HG02938 (cell line): Measurements from ENCODE around the gene DIP2C.
"Not testable (repeated sequence)": the region's sequence is repeated elsewhere in the genome, so short reads cannot be mapped to it uniquely, and the experiment has no call there.

Source experiments
- ATAC-seq: cut with Tn5 transposase; IDR thresholded peaks from one replicate; pipeline ENCODE4 v1.9.1; 2021; ENCODE audit warnings: mild to moderate bottlenecking, moderate library complexity; ENCODE audit not compliant: unreplicated experiment

DIP2C gene

DNA sequence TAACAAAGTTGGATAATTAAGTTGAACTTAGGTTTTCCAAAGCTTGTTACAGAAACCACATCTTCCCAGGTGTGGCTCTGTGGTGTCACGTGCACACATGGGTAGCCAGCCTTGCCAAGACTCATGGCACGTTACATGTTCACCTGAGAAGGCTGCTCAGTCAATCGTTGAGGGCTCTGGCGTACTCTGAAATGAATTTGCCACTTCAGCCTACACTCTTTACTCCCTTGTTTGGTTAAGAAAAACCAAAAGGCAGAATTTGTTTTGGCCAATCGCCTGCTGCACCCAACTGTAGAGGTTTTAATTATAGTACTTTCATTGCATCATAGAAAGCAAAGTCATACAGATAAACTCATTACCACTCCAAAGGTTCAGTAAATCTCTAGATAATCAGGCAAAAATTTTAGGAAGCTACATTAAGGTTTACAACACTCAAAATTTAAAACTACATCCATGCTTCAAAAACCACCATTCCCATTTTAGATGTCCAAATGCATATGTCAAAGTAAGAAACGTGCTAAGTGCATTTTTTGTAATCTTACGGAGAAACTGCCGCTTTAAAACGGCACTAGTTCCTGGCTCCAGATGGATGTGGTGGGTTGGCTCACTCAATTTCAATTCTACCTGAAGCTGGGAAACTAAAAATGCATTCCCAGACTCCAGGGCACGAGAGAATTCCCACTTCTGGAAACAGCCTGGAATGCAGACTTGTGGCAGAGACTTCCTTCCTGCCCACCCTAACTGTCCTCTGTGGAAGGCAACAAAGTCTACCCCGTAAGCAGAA is 88.4 kb downstream of the DIP2C start:
- no peak for ATAC-seq

DNA sequence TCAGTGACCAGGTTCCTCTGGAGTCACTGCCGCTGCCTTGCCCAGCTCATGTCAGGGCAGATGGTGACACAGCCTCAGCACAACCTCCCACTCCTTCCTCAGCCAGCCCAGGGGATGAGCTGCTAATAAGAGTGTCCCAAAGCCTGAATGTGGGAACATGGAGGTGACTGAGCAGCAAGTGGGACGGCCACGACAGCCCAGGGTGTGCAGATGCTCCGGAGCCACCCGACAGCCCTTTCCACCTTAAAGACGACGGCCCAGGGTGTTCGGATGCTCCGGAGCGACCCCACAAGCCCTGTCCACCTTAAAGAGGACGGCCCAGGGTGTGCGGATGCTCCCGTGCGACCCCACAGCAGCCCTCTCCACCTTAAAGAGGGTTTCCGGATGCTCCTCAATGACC is 89.2 kb downstream of the DIP2C start:
- no peak for ATAC-seq

DNA sequence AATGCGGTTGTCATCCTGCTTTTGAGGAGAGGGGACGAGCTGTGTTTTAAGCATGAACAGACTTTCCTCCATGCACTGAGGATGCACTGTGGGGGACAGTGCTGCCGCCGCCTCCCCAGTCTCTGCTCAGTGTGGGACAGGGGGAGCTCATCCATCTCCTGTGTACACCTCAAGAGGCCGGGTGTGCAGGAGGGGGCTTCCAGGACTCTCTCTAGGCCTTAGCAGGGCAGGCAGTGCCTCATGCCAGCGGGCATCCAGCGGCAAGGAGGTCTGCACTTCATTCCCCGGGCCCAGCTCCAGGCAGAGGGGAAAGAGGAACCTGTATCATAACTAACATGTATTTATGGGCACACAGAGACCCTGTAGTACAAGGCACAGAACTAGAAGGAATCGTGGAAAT is 89.7 kb downstream of the DIP2C start:
- no peak for ATAC-seq

DNA sequence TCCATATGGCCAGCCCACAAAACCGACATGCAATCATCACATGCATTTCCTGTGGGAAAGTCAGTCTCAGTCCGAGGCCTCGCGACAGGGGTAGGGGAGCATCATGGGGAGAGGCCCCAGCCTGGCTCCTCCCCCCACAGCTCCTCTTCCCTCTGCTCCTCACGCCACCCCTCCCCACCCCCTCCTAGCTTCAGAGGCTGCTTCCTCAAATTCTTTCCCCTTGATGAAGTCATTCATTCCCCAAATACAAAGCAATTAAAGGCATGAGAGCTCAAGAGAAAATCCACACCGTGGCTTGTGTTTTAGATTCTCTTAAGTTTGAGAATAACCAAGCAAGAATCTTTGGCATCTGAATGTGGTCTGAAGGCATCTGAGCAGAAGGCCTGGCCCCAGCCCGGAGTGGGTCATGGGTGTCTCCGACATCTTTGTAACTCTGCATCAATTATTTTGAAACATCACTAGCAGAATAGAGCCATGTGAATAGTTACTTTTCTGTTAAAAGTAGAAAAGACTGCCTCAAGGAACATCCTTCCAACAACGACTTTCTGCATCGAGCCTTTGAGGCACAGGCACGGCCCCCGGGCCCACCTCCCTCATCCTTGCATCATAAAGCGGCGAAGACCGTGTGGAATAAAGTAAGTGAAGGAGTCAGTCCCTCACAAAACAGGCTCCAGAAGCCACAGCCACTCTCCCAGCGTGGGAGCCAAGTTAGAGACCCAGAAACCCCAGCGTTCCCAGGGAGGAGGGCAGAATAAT is 90.9 kb downstream of the DIP2C start:
- ATAC-seq, result no peak

DNA sequence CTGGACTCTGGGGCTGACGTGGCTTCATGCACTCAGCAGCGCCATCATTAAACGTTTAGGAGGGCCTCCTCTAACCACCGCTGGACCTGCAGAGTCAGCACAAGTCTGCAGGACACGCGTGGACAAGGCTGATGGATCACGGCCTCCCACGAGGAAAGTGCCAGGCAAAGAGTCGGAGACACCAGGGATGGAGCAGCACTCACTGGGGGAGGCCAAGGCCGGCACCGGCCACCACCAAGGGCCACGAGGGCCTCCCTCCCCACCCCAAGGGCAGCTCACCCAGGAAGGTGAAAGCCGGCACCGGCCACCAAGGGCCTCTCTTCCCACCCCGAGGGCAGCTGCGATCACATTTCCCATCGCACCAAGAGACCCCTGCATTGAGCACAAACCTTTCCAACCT is 91.5 kb downstream of the DIP2C start:
- no peak for ATAC-seq

DNA sequence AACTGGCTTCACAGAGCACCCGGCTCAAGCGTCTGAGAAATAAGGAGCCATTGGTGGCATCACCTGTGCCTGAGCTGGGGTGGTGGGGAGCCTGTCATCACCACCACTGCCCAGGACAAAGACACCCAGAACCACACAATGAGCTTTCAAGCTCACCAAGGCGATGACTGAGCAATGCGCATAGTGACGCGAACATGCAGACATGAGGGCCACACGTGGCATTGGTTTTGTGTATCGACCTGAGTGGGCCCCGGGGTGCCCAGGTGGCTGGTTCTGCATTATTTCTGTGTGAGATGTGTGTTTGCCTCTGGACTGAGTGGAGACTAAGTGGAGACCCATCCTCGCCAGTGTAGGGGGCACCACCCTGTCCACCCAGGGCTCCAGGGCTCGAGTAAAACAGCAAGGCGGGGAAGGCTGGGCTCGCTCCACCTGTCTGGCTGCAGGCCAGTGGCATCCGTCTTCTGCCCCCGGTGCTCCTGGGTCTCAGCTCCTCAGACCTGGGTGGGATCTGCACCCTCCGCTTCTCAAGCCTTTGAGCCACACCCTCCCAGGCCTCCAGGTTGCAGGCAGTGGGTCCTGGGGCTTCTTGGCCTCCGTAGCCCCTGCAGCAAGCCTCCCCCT is 92.6 kb downstream of the DIP2C start:
- no peak for ATAC-seq

DNA sequence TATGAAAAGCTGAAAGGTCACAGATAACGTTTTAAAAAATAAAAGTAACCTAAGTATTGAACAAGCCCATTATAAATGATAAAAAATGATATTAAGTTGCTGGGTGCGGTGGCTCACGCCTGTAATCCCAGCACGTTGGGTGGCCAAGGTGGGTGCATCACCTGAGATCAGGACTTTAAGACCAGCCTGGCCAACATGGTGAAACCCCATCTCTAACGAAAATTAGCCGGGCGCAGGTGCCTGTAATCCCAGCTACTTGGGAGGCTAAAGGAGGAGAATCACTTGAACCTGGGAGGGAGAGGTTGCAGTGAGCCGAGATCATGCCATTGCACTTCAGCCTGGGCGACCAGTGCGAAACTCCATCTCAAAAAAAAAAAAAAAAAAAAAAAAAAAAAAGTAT is 93.3 kb downstream of the DIP2C start:
- ATAC-seq, result not testable (repeated sequence)

DNA sequence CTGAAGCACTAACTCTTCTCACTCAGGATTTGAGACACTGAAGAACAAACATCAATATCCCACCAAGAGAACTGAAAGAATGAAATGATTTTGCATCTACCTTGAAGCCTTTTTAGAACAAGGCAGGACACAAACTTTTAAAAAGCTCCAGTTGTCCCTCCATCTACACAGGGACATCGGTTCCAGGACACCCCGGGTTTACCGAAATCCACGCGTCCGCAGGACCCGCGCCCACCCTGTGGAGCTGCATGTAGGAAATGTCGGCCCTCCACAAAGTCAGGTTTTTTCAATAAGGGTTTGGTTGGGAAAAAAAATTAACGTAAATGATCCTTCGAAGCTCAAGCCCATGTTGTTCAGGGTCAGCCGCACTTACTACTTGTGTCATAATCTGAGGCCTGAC is 94.0 kb downstream of the DIP2C start:
- no peak for ATAC-seq

DNA sequence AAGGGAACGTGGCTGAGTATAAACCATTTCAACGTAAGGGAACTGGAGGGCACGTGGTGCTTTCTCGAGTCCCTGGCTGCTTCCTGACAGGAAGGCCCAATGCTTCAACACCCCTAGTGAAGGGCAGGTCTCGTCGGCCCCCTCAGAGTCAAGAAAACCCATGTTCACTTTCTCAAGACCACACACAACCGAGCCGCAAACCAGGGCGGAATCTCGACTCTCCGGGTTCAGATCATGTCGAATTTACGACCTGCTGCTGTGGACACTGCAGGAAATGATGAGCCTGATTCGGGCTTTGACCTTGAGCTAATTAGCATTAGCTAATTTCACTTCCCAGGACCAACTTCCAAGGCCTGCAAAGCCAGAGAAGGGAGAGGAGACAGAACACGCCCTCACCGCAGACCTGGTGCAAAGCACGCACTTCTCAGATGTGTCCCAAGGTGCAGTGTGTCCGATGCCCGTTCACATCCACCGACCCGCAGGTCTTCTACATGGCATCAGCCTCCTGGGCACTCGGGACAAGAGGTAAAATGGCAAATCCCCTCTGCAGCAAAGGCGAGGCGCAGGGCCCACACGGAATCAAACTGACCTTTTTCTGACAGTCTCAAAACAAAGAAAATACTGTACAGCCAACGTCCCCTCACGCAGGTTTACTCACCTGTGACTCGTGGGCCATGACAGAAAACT is 94.7 kb downstream of the DIP2C start:
- ATAC-seq, result no peak

DNA sequence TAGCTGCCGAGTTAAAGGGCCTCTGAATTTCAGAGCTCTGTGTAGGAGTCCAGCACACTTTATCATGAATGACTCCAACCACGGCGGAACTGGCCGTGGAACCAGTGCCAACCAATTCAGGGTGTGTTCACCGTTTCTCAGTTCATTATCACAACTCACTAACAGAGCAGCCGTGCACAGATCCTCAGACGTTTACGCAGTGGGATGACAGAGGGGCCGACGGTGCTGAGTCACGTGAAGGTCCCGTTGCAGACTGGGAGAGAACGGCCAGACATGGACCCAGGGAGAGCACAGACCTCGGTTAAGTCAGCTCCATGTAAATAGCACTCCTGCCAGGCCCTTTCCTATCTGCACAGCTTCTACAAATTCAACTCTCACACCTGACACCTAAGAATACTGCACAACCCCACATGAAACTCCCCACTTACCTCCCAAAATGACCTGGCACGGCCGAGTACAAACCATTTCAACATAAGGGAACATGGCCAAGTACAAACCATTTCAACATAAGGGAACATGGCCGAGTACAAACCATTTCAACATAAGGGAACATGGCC is 95.5 kb downstream of the DIP2C start:
- ATAC-seq, result no peak

DNA sequence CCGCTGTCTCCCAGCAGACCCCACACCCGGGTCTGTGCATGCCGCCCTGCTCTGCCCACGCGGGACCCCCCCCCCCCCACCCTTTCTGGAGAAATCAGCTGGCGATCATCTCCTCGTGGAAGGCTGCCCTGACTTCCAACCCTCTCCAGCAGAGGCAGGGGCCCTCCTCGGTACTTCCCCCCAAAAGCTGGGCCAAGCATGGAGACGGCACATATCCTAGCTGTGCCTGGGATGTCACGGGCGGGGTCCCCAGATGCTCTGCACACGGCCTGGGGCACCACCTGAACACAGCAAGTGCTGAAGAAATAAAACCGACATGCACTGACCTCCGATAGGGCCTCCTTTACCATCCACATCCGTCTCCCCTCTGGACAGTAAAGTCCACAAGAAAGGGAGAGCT is 96.0 kb downstream of the DIP2C start:
- ATAC-seq, result no peak

DNA sequence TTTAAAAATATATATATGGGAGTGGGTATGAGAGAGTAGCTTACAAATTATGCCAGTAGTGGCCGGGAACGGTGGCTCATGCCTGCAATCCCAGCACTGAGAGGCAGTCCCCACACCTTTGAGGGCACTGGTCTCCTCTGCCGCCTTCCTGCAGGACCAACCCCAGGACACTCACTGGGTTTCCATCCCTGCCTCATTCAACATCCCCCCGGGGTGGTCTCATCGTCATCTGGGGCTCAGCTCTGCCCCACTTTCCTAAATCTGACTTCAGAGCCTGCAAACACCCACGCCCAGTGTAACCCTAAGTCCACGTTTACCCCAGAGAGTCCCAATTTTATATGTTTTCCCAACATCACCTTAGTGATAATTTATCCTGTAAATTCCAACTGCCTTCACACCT is 96.5 kb downstream of the DIP2C start:
- no peak for ATAC-seq

DNA sequence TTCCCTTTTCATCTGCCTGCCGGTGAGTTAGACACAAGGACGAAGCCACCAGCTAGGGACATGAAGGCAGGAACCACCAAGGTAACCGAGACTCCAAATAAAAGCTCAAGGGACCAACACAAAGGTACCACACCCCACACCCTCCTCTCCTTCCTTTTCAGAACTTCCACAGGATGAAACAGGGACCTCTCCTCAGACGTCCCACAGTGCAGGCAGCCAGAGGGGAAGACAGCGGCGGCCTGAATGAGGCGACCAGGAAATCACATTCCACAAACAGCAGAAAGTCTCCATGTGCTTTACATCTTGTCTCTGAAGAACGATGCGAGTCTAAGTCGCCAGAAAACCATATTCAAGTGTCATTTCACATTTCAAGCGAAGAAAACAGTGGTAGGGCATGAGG is 97.8 kb downstream of the DIP2C start:
- no peak for ATAC-seq

DNA sequence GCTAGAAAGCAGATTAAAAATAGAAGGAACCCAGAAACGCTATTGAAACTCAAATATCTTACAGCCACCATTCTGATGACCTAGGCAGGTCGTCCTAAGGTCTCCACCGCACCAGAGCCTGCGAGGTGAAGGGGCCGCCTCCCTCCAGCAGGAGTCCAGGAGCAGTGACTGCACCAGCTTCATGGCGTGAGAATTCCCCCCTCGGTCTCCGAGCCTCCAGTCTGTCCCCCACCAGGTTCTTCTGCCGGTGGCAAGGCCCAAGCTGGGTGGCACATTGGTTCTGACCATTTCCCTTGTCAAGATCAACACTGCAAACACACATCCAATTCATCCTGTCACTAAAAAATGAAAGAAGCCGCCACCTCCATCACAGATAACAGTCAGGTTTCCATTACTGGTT is 98.7 kb downstream of the DIP2C start:
- ATAC-seq, result no peak

DNA sequence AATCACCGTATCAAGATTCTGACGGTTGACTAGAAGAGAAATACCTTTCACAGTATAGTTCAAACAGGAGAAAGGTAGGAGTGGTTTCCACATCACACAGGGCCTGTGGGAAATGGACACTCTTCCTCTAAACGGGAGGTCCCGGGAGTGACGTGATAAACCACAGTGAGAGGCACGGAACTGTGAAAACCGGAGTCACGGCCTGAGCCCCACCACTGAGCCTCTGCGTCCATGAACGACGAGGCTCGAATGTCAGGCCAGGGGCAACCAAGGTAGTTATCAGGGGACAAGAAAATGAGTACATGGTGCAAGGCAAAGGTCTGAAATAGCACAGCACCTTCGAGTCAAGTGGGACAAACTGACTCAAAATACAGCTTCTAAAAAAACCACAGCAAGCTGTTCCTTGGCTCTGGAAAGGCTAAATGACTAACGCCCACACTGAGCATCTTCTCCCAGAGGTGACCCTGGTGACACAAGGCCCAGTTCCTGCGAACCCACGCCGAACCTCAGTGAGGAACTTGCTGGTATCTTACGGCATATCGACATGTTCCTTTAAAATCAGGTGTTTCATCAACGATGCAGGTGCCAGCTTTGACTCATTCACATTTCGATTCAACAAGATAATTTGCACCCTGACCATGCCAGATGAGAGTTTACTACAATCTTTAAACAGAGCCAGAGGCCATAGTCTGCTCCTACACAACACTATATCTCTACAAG is 99.3 kb downstream of the DIP2C start:
- no peak for ATAC-seq

DNA sequence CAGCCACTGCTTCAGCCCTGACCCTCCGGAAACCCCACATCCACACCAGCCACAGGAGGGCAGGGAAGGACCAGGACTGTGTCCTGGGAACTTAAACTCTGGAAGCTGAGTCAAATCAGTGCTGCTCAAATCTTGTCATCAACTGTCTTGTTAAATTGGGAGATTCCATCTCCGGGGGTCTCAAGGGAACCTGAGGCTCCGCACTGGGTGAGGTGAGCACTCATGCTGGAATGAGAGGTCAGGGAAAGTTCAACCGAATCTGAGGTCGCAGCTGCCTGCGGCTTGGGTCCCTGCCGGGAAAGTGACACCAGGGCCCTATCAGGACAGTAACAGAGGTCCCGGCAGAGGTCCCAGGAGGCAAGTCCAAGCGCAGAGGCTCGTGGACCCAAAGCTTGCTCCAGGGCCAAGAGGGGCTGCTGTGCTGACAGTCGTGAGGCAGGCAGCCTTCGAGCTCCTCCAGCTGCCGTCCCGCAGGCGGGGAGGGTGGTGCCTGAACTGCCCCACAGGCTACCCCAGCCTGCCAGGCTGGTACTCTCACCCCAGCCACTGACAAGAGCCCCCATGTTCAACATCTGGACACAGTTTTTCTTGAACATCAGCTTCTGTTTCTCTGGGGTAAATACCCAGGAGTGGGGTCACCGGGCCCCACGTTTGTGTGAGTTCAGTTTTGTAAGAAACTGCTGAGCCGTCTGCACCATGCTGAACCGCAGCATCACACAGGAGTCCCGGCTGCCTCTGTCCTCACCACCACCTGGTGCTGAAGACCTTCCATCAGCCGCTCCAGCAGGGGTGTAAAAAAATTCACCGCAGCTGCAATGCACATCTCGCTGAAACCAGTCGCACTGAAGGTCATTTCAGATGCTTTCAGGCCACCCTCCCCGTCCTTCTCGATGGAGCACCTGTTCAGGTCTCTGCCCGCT is 101.0 kb downstream of the DIP2C start:
- no peak for ATAC-seq

DNA sequence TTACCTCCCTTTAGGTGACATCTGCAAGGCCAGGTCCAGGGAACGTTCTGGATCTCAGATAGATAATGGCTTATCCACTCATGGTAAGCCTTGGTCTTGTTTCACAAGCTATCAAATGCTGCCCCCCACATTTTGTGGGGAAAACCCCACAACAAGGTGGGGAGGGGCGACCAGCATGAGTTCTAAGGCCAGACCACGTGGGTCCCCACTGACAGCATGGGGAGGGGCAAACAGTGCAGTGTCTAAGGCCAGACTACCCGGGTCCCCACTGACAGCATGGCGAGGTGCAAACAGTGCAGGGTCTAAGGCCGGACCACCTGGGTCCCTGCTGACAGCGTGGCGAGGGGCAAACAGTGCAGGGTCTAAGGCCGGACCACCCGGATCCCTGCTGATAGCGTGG is 102.8 kb downstream of the DIP2C start:
- no peak for ATAC-seq

DNA sequence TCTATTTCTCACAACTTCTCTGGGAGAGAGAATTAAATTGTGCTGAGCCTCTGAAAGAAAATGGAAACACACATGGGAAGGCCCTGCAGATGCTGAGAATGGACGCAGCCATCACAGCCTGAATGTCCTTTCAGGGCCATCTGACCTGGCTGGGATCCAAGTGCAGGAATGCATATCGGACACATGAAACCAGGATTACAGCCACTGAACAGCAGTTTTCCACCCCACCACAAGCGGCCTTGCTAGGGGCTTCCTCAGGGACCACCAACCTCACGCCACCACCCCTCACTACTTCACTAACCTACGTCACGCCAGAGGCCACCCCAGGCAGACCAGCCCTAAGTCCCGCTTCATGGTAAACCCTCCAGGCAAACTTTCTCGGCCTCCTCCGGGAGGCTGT is 103.3 kb downstream of the DIP2C start:
- ATAC-seq, result no peak

DNA sequence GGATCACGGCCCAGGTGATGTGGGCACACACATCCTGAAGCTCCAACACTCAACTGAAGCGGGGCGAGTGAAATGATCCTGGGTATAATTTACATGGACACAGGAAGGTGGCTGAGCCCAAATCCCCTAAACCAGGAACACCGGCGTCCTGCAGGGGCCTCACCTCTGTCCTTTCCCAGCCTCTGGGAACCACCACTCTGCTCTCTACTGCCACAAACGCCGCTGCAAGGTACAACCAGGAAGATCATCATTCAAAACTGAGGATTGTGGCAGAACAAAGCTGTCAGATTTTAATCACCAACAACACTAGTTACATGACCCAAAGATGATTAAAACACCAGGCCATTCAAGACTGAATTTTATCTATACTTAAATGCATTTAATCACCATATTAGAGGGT is 104.0 kb downstream of the DIP2C start:
- ATAC-seq, result no peak
